Glutamatergic neuron (in vitro differentiated cells): ENCODE measurements around the gene MANSC4. TPM values are rescaled to one million over a fixed set of nuclear protein-coding genes. Genes with fewer than 3 reads are reported as not detected.

Source experiments
- DNase-seq: peaks from one replicate; pipeline ENCODE4 v3.0.0; 2022
- H3K27ac Mint-ChIP-seq: one replicate; pipeline ENCODE4 v1.8.0; 2020; ENCODE audit warnings: mild to moderate bottlenecking, mixed read lengths, inconsistent platforms; ENCODE audit not compliant: unreplicated experiment
- H3K27me3 Mint-ChIP-seq: one replicate; pipeline ENCODE4 v1.8.0; 2020; ENCODE audit warnings: mild to moderate bottlenecking, moderate library complexity, mixed read lengths, inconsistent platforms; ENCODE audit not compliant: unreplicated experiment
- H3K36me3 Mint-ChIP-seq: one replicate; pipeline ENCODE4 v1.8.0; 2020; ENCODE audit warnings: mild to moderate bottlenecking, mixed read lengths, inconsistent platforms; ENCODE audit not compliant: unreplicated experiment
- H3K4me1 Mint-ChIP-seq: one replicate; pipeline ENCODE4 v1.8.0; 2020; ENCODE audit warnings: mild to moderate bottlenecking, low read depth, mixed read lengths, inconsistent platforms; ENCODE audit not compliant: unreplicated experiment
- H3K4me3 Mint-ChIP-seq: one replicate; pipeline ENCODE4 v1.8.0; 2020; ENCODE audit warnings: mild to moderate bottlenecking, mixed read lengths, inconsistent platforms; ENCODE audit not compliant: unreplicated experiment
- H3K9me3 Mint-ChIP-seq: one replicate; pipeline ENCODE4 v1.8.0; 2020; ENCODE audit warnings: mild to moderate bottlenecking, moderate library complexity, mixed read lengths, inconsistent platforms; ENCODE audit not compliant: unreplicated experiment
- long read RNA-seq: library from polyadenylated mRNA; unstranded; transcript quantifications from one replicate; pipeline ENCODE4 v2.0.0, GENCODE V29; 2020; ENCODE audit not compliant: unreplicated experiment
- total RNA-seq: library from RNA; stranded (reverse); fragmentation: NEBNext Ultra II Directional; extraction: Animal tissue kit (Norgen Biotek cat#: 25700); gene quantifications from one replicate; pipeline ENCODE4 v1.2.1, GENCODE V29; 2021; ENCODE audit not compliant: unreplicated experiment
- TF ChIP-seq, protein P1 (sequence below): fragments of 200-600 bp; sonication (generic); IDR thresholded peaks from one replicate; pipeline ENCODE4 v1.5.0; 2021; ENCODE audit not compliant: partially characterized antibody, unreplicated experiment

Gene MANSC4
- total RNA-seq = not detected
- long read RNA-seq = 0 reads

DNA sequence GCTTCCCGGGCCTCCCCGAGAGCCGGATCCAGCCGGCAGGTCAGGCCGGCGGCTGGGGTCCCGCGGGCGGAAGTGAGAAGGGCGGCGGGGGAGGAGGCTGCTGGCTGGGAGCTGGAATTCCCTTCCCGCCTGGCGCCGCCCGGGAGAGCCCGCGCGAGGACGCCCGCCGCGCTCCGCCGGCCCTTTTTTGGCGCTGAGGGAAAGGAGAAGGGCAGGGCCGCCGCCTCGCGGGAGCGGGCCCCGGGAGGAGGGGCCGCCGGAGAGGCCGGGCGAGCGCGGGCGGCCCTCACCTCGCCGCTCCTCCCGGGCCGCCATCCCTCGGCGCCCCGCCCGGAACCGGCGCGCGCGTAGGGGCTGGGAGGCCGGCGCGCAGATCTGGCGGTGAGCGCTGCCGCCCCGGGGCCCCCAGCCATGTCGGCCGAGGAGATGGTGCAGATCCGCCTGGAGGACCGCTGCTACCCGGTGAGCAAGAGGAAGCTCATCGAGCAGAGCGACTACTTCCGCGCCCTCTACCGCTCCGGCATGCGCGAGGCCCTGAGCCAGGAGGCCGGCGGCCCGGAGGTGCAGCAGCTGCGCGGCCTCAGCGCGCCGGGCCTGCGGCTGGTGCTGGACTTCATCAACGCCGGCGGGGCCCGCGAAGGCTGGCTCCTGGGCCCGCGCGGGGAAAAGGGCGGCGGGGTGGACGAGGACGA is at the start of gene MANSC4, which contains the start of gene KLHL42:
Gene MANSC4 (minus strand): TSS at position 317 of the 692 bp plus-strand sequence. CDS start 8,960 bp downstream, outside the sequence.
Gene KLHL42 (plus strand): TSS at position 314 of the 692 bp plus-strand sequence. CDS start 98 bp downstream, at position 412.
- no peaks in the 10 kb centered on the region for H3K36me3 Mint-ChIP-seq
- peaks cover 12% of the 10 kb centered on the region for H3K27me3 Mint-ChIP-seq
- H3K9me3 Mint-ChIP-seq = peaks cover 13% of the 10 kb centered on the region
- peak within 1 kb of the TSS; percentile 98 for H3K27ac Mint-ChIP-seq
- peaks cover 14% of the 10 kb centered on the region for H3K4me1 Mint-ChIP-seq
- DNase-seq = peak; percentile 84
- TF ChIP-seq, protein P1, sequence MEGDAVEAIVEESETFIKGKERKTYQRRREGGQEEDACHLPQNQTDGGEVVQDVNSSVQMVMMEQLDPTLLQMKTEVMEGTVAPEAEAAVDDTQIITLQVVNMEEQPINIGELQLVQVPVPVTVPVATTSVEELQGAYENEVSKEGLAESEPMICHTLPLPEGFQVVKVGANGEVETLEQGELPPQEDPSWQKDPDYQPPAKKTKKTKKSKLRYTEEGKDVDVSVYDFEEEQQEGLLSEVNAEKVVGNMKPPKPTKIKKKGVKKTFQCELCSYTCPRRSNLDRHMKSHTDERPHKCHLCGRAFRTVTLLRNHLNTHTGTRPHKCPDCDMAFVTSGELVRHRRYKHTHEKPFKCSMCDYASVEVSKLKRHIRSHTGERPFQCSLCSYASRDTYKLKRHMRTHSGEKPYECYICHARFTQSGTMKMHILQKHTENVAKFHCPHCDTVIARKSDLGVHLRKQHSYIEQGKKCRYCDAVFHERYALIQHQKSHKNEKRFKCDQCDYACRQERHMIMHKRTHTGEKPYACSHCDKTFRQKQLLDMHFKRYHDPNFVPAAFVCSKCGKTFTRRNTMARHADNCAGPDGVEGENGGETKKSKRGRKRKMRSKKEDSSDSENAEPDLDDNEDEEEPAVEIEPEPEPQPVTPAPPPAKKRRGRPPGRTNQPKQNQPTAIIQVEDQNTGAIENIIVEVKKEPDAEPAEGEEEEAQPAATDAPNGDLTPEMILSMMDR = no peak
- H3K4me3 Mint-ChIP-seq = peak within 1 kb of the TSS; percentile 92

DNA sequence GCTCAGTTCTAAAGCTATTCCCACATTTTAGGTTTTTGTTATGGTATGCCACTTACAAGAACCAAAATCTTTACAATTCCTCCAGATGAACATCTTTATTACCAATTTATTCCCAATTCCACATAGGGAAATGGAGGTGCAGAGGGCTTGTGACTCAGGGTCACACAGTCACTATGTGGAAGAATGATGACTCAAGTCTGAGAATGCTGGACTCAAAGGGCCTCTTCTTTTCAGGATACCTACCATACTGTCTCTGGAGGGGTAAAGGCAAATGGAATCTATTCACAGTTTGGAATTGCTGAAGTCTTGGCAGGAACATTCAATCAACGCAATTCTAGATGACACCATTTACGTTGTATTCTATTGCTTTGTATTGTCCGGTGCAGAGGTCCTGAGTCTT is 48.2 kb upstream of the MANSC4 start:
- no peak overlapping the region for H3K27ac Mint-ChIP-seq
- H3K4me1 Mint-ChIP-seq = no peaks in the 10 kb centered on the region
- no peaks in the 10 kb centered on the region for H3K36me3 Mint-ChIP-seq
- TF ChIP-seq, protein P1 = no peak
- no peaks in the 10 kb centered on the region for H3K27me3 Mint-ChIP-seq
- no peaks in the 10 kb centered on the region for H3K9me3 Mint-ChIP-seq
- DNase-seq = no peak
- no peak overlapping the region for H3K4me3 Mint-ChIP-seq

DNA sequence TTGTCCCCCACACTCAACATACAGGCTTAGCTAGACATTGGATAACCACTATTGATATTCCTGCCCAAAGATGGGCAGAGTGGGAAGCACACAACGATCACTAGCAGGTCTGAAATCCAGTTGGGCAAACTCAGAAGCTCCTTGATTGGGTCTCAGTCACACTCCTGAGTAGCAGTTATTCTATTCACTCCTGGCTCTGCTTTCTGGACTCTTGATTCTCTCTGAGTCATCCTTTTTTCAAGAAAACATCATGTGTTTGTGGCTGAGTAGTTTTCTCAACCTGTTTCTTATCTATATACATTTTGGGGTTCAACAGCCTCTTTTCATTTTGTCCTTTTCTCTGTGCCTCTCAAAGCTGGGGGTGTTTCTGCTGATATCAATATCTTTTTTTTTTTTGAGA is 46.0 kb upstream of the MANSC4 start:
- no peaks in the 10 kb centered on the region for H3K9me3 Mint-ChIP-seq
- TF ChIP-seq, protein P1 = no peak
- no peak overlapping the region for H3K27ac Mint-ChIP-seq
- H3K36me3 Mint-ChIP-seq = no peaks in the 10 kb centered on the region
- H3K4me3 Mint-ChIP-seq = no peak overlapping the region
- DNase-seq = no peak
- no peaks in the 10 kb centered on the region for H3K4me1 Mint-ChIP-seq
- no peaks in the 10 kb centered on the region for H3K27me3 Mint-ChIP-seq

DNA sequence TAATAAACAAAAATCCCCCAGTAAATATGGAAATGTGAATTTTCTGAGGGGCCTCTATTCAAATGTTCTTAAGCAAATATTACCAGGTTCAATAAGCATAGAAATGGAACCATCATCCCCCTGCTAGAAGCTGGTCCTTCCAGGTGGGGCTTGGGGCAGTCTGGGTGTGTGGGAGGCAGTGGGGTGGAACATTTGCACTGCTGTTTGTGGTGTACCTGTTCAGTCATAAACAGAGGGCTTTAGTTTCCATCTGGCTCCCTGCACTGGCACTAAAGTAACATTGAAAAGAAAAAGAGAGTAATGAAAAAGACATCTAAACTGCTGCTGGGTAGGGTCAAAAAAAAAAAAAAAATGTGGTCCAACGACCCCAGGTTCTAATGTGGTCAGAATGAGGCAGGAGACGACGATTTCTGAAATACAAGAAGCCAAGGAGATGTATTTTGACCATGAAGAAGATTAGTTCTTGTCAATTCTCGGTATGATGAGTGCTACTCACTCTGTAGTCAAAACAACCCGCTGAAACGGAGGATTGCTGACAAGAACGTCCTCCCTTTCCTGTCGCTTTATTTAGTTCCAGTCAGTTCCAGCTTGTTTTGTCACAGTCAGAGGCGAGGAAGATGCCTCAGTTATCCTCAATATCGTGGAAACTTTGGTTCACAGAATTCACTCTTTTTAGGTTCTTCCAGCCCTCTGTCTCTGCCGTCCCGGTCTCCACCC is 44.2 kb upstream of the MANSC4 start:
- TF ChIP-seq, protein P1 = no peak
- H3K4me3 Mint-ChIP-seq = no peak overlapping the region
- no peaks in the 10 kb centered on the region for H3K9me3 Mint-ChIP-seq
- DNase-seq = no peak
- H3K27ac Mint-ChIP-seq = no peak overlapping the region
- no peaks in the 10 kb centered on the region for H3K27me3 Mint-ChIP-seq
- no peaks in the 10 kb centered on the region for H3K36me3 Mint-ChIP-seq
- H3K4me1 Mint-ChIP-seq = no peaks in the 10 kb centered on the region

DNA sequence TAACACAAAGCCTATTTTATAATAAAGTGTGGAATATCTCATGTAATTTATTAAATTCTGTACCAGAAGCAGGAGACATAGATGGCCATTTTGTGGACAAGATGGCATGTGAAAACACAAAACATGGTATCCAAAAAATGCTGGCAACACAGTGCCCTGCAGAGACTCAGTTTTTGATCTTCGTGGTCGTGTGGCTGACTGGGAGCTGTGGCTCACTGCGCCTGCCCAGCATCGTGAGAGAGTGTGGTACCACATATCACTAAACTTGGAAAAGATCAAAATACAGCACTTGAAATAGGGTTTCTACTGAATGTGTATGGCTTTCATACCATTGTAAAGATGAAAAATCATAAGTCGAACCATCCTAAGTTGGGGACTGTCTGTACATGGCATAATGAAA is 43.0 kb upstream of the MANSC4 start:
- H3K9me3 Mint-ChIP-seq = no peaks in the 10 kb centered on the region
- H3K36me3 Mint-ChIP-seq = no peaks in the 10 kb centered on the region
- no peak for DNase-seq
- H3K27ac Mint-ChIP-seq = no peak overlapping the region
- H3K4me1 Mint-ChIP-seq = no peaks in the 10 kb centered on the region
- H3K27me3 Mint-ChIP-seq = no peaks in the 10 kb centered on the region
- TF ChIP-seq, protein P1 = no peak
- no peak overlapping the region for H3K4me3 Mint-ChIP-seq
